Parathyroid adenoma (tissue), 2 donors: ENCODE results near the gene SMCO3.

ENCODE experiments used
- H2AFZ ChIP-seq: fragments of 300-600 bp; sonication (generic); one replicate; pipeline ENCODE4 v1.7.0; 2017; ENCODE audit warnings: antibody characterized with exemption, mild to moderate bottlenecking
- H3K27ac ChIP-seq: fragments of 300-600 bp; sonication (generic); one replicate; pipeline ENCODE4 v1.7.0; 2017
- H3K27me3 ChIP-seq: fragments of 300-600 bp; sonication (generic); one replicate; pipeline ENCODE4 v1.7.0; 2017; ENCODE audit warnings: low read length; ENCODE audit not compliant: control insufficient read depth, insufficient read depth
- H3K36me3 ChIP-seq: fragments of 300-600 bp; sonication (generic); one replicate; pipeline ENCODE4 v1.7.0; 2017; ENCODE audit warnings: low read length; ENCODE audit not compliant: control insufficient read depth, insufficient read depth
- H3K4me1 ChIP-seq: fragments of 300-600 bp; sonication (generic); one replicate; pipeline ENCODE4 v1.7.0; 2017; ENCODE audit warnings: control low read depth
- H3K4me2 ChIP-seq: fragments of 300-600 bp; sonication (generic); one replicate; pipeline ENCODE4 v1.7.0; 2017; ENCODE audit warnings: low read length
- H3K4me3 ChIP-seq: fragments of 300-600 bp; sonication (generic); one replicate; pipeline ENCODE4 v1.7.0; 2017; ENCODE audit warnings: low read depth, low read length
- H3K79me2 ChIP-seq: fragments of 300-600 bp; sonication (generic); one replicate; pipeline ENCODE4 v1.7.0; 2017; ENCODE audit warnings: control low read depth
- H3K9ac ChIP-seq: fragments of 300-600 bp; sonication (generic); one replicate; pipeline ENCODE4 v1.7.0; 2017; ENCODE audit warnings: mild to moderate bottlenecking
- H3K9me3 ChIP-seq: fragments of 300-600 bp; sonication (generic); one replicate; pipeline ENCODE4 v1.7.0; 2017; ENCODE audit warnings: low read length; ENCODE audit not compliant: control insufficient read depth
- TF ChIP-seq, protein P1 (sequence below): fragments of 300-600 bp; sonication (generic); IDR thresholded peaks from one replicate; pipeline ENCODE4 v1.7.0; 2017; ENCODE audit warnings: antibody characterized with exemption, mild to moderate bottlenecking
- donor health status: primary hyperparathyroidism.

The SMCO3 gene

DNA sequence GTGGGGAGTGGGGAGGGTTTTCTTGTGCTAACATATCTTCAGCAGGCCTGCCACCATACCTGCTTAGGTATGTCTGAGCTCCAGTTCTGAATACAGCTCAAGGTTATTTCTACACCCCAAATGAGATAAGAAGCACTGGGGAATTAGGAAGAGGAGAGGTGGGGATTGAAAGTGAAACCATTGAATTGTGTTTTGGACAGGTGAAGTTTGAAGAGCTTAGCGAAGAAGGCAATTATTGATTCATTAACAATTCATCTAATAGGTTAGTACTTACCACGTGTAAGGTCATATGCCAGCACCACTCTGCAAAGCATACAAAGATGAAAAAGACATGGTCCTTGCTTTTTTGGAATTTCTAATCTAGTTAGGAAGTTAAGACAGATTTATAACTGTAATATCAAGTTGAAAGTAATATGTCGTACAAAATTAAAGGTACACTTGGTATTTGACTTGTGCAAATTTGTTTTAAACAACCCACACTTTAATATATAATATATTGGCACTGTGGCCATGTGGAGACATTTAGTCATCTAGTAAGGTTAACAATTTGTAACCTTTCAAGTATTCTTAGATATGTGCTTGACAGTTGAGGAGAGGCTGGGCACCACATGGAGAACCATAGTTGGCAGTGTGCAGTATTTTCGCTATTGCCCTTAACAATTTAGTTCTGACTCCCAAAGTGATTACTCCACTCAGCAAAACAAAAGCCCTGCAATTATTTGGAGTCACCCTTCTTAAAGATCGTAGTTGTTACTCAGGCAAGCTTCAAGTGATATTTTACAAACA is 3.6 kb downstream of the SMCO3 start:
- H3K4me1 ChIP-seq, result no peaks in the 10 kb centered on the region
- H3K27ac ChIP-seq, result no peak overlapping the region
- no peaks in the 10 kb centered on the region for H3K36me3 ChIP-seq
- H3K9ac ChIP-seq, result no peak overlapping the region
- TF ChIP-seq, protein P1, sequence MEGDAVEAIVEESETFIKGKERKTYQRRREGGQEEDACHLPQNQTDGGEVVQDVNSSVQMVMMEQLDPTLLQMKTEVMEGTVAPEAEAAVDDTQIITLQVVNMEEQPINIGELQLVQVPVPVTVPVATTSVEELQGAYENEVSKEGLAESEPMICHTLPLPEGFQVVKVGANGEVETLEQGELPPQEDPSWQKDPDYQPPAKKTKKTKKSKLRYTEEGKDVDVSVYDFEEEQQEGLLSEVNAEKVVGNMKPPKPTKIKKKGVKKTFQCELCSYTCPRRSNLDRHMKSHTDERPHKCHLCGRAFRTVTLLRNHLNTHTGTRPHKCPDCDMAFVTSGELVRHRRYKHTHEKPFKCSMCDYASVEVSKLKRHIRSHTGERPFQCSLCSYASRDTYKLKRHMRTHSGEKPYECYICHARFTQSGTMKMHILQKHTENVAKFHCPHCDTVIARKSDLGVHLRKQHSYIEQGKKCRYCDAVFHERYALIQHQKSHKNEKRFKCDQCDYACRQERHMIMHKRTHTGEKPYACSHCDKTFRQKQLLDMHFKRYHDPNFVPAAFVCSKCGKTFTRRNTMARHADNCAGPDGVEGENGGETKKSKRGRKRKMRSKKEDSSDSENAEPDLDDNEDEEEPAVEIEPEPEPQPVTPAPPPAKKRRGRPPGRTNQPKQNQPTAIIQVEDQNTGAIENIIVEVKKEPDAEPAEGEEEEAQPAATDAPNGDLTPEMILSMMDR, result no peak
- no peaks in the 10 kb centered on the region for H3K27me3 ChIP-seq
- no peaks in the 10 kb centered on the region for H3K79me2 ChIP-seq
- no peak overlapping the region for H3K4me2 ChIP-seq
- no peaks in the 10 kb centered on the region for H3K9me3 ChIP-seq
- no peak overlapping the region for H2AFZ ChIP-seq
- H3K4me3 ChIP-seq, result no peak overlapping the region

DNA sequence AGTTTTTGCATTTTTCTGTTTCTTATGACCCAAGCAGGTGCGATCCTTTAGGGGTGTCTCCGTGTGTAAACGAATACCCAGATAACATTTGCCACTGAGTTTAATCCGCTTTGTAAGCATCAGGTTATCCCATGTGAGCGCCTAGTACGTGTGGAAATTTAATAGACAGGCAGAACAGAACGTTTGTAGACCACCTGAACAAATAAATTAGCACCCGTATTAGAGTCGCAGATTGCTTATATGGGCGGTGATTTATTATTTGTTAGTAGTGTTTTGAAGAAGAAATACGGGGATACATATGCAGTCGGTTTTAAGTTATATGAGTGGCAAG is 10.2 kb downstream of the SMCO3 start:
- no peak overlapping the region for H3K9ac ChIP-seq
- TF ChIP-seq, protein P1, result no peak
- peak overlapping the region; percentile 83 for H3K4me2 ChIP-seq
- H2AFZ ChIP-seq, result peak overlapping the region; percentile 84
- peaks cover 3% of the 10 kb centered on the region for H3K4me1 ChIP-seq
- peak overlapping the region; percentile 73 for H3K27ac ChIP-seq
- no peaks in the 10 kb centered on the region for H3K36me3 ChIP-seq
- H3K4me3 ChIP-seq, result peak overlapping the region; percentile 98
- H3K9me3 ChIP-seq, result no peaks in the 10 kb centered on the region
- H3K27me3 ChIP-seq, result no peaks in the 10 kb centered on the region
- H3K79me2 ChIP-seq, result peaks cover 18% of the 10 kb centered on the region

GRCh38 chr12:14803011-14803829 is 10.8 kb downstream of the SMCO3 start, which contains the start of the genes C12orf60 and WBP11:
C12orf60 (plus strand) TSS chr12:14803670; CDS start chr12:14822936, 19,266 bp downstream.
WBP11 (minus strand) TSS chr12:14803478; CDS start chr12:14801383, 2,095 bp downstream.
- Histone ChIP-seq H3K9me3 (no peaks in the 10 kb centered on the region), H2AFZ (peak within 1 kb of the TSS; percentile 84), H3K27me3 (no peaks in the 10 kb centered on the region), H3K4me1 (peaks cover 3% of the 10 kb centered on the region), H3K27ac (peak within 1 kb of the TSS; percentile 73), H3K79me2 (peaks cover 18% of the 10 kb centered on the region), H3K36me3 (no peaks in the 10 kb centered on the region), H3K9ac (peak within 1 kb of the TSS; percentile 9), H3K4me3 (peak within 1 kb of the TSS; percentile 98), H3K4me2 (peak within 1 kb of the TSS; percentile 91)
- TF ChIP-seq, protein P1, result no peak

DNA sequence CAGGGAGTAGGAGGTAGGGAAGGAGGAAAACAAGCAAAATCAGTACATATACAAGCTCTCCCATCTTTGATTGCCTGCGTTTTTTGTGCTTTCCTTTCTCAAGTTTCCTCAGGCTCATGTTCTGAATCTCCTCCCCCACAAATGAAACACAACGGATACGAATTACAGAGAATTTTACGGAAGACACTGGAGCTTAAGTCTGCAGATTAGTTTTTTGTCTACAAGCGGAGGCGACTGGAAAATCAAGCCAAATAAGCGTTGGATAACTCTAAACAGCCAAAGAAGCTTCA is 11.3 kb downstream of the SMCO3 start:
- peaks cover 3% of the 10 kb centered on the region for H3K4me1 ChIP-seq
- H3K79me2 ChIP-seq, result peaks cover 20% of the 10 kb centered on the region
- H3K4me3 ChIP-seq, result peak overlapping the region; percentile 98
- H3K36me3 ChIP-seq, result no peaks in the 10 kb centered on the region
- peak overlapping the region; percentile 91 for H3K4me2 ChIP-seq
- H3K27me3 ChIP-seq, result no peaks in the 10 kb centered on the region
- peak overlapping the region; percentile 73 for H3K27ac ChIP-seq
- H3K9ac ChIP-seq, result peak overlapping the region; percentile 9
- H3K9me3 ChIP-seq, result no peaks in the 10 kb centered on the region
- H2AFZ ChIP-seq, result peak overlapping the region; percentile 80
- TF ChIP-seq, protein P1, result no peak
